Left lung (tissue), 10 donors: ENCODE data around the gene JADE1. TPM values are rescaled to one million over a fixed set of nuclear protein-coding genes. Genes with fewer than 3 reads are reported as not detected.

Source experiments
- ATAC-seq: fragments of 200-7000 bp; cut with Tn5 transposase; one replicate; pipeline ENCODE4 v1.9.1; 2020; ENCODE audit warnings: moderate library complexity
- DNase-seq, 4 donors: peaks; one replicate each; pipeline ENCODE4 v3.0.0-alpha.2; 2013 to 2020
- H3K27ac ChIP-seq, 2 donors: fragments of 200-600 bp; sonication (generic) in 1 of 2; one replicate each; pipeline versions ENCODE4 v1.5.0 to v1.8.0; 2020 to 2021
- H3K27me3 ChIP-seq, 2 donors: fragments of 200-600 bp; sonication (generic) in 1 of 2; one replicate each; pipeline versions ENCODE4 v1.5.0 to v1.8.0; 2020 to 2021
- H3K36me3 ChIP-seq, 2 donors: fragments of 200-600 bp; sonication (generic) in 1 of 2; one replicate each; pipeline versions ENCODE4 v1.5.0 to v1.8.0; 2020 to 2021
- H3K4me1 ChIP-seq, 2 donors: fragments of 200-600 bp; one replicate each; pipeline ENCODE4 v1.8.0; 2021
- H3K4me3 ChIP-seq, 2 donors: fragments of 200-600 bp; sonication (generic) in 1 of 2; one replicate each; pipeline versions ENCODE4 v1.5.0 to v1.8.0; 2020 to 2021; ENCODE audit warnings: mild to moderate bottlenecking in 1 of 2
- H3K9me3 ChIP-seq, 2 donors: fragments of 200-600 bp; sonication (generic) in 1 of 2; one replicate each; pipeline versions ENCODE4 v1.5.0 to v1.8.0; 2020 to 2021
- CTCF ChIP-seq, 2 donors: fragments of 200-600 bp; sonication (generic) in 1 of 2; IDR thresholded peaks; one replicate each; pipeline versions ENCODE4 v1.5.0 to v1.8.0; 2021; ENCODE audit warnings: antibody characterized with exemption in 2 of 2
- intact Hi-C, 2 donors: fragments of 100-400 bp; cut with DNase I; formaldehyde crosslinking; loops; one replicate each; pipeline versions ENCODE4 v1.11.2 to v1.14.2; 2022
- polyA plus RNA-seq, 6 donors: library from polyadenylated mRNA; unstranded; fragments of 120-200 nt; gene quantifications; one replicate each; pipeline ENCODE4 v1.2.1, GENCODE V29; 2013; ENCODE audit not compliant: insufficient read length in 6 of 6
- total RNA-seq, 2 donors: library from RNA; stranded (reverse); fragmentation: NEBNext Ultra II Directional; extraction: Animal tissue kit (Norgen Biotek cat#: 25700); gene quantifications; one replicate each; pipeline ENCODE4 v1.2.1, GENCODE V29; 2021
- donor health status: DM: no; HTN: yes; CAD: no.
- donor health status: DM: no; HTN: no; CAD: no.

Gene JADE1
- total and polyA plus RNA-seq, 8 donors = 18.9 to 29.5 (median 23.2) TPM

- intact Hi-C loops = no loop called here
- Histone ChIP-seq H3K4me3 (no peak overlapping the region), H3K27me3 (no peaks in the 10 kb centered on the region), H3K4me1 (no peaks in the 10 kb centered on the region), H3K36me3 (no peaks in the 10 kb centered on the region), H3K9me3 (no peaks in the 10 kb centered on the region), H3K27ac (no peak overlapping the region)
- ATAC-seq = peak; percentile 38
- no peak for DNase-seq
- no peak for TF ChIP-seq CTCF (IDR thresholded peaks at IDR 0.05)
Measured at GRCh38 chr4:128782076-128782715, 27.3 kb upstream of the JADE1 start.

- H3K36me3 ChIP-seq = no peaks in the 10 kb centered on the region
- H3K4me1 ChIP-seq = no peaks in the 10 kb centered on the region
- ATAC-seq = peak; percentile 65
- intact Hi-C loops = no loop called here
- no peaks in the 10 kb centered on the region for H3K9me3 ChIP-seq
- no peak overlapping the region for H3K4me3 ChIP-seq
- no peaks in the 10 kb centered on the region for H3K27me3 ChIP-seq
- no peak overlapping the region for H3K27ac ChIP-seq
- no peak for TF ChIP-seq CTCF (IDR thresholded peaks at IDR 0.05)
- DNase-seq = no peak
Measured at GRCh38 chr4:128782875-128783614, 26.5 kb upstream of the JADE1 start.

GRCh38 chr4:128787509-128788311 is 21.8 kb upstream of the JADE1 start:
- Histone ChIP-seq H3K9me3 (no peaks in the 10 kb centered on the region), H3K27ac (no peak overlapping the region), H3K4me3 (no peak overlapping the region), H3K36me3 (no peaks in the 10 kb centered on the region), H3K27me3 (no peaks in the 10 kb centered on the region), H3K4me1 (no peaks in the 10 kb centered on the region)
- no peak for TF ChIP-seq CTCF (IDR thresholded peaks at IDR 0.05)
- intact Hi-C loops = no loop called here
- ATAC-seq = no peak
- DNase-seq = no peak

GRCh38 chr4:128793859-128794672 is 15.4 kb upstream of the JADE1 start:
- no peak for TF ChIP-seq CTCF (IDR thresholded peaks at IDR 0.05)
- no peak for DNase-seq
- Histone ChIP-seq H3K27ac (no peak overlapping the region), H3K36me3 (no peaks in the 10 kb centered on the region), H3K27me3 (no peaks in the 10 kb centered on the region), H3K4me3 (no peak overlapping the region), H3K4me1 (no peaks in the 10 kb centered on the region), H3K9me3 (no peaks in the 10 kb centered on the region)
- ATAC-seq = no peak
- intact Hi-C loops = no loop called here
